OCI-M2 (cell line): ENCODE measurements around the gene RASL11A.
"Not testable (repeated sequence)": the region's sequence is repeated elsewhere in the genome, so short reads cannot be mapped to it uniquely, and the experiment has no call there.

Experiments used
- DNase-seq: peaks from one replicate; lab custom pipeline; 2025; ENCODE audit not compliant: unreplicated experiment; lab: John Stamatoyannopoulos, UW

The RASL11A gene

DNA sequence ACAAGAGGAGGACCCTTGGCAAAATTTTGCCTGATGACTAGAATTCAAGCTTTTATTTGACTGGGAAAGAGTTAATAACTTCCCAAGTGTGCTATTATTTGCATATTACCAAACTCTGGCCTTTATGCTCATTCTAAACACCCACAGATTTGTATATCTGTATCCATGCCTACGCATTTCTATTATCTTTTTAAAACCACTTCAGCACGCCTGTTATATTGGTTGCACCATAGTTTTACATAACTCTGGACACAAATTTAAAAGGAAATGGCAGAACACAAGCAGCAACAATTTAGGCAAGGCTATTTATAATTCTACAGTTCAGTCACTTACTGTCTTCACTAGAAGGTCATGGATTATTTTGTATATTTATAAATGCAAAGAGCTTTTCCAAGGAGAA is 3.7 kb upstream of the RASL11A start:
- no peak for DNase-seq

DNA sequence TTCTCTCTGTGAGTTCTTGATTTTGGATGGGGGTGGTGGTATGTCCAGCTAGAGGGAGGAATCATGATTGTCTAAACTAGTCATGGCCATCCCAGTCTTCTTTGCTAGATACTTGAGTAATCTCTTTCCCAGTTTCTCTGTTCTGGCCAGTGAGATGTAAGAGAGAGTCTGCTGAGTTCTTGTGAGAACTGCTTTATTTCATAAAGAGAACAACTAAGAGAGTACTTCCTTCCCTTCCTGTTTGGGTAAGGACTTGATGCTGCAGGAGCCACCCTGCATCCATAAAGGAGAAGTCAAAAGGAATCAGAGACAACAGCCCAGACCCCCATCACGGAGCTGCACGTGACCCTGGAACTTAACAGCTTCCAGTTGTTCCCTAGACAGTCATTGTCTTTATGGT is 3.0 kb upstream of the RASL11A start:
- DNase-seq, result no peak

DNA sequence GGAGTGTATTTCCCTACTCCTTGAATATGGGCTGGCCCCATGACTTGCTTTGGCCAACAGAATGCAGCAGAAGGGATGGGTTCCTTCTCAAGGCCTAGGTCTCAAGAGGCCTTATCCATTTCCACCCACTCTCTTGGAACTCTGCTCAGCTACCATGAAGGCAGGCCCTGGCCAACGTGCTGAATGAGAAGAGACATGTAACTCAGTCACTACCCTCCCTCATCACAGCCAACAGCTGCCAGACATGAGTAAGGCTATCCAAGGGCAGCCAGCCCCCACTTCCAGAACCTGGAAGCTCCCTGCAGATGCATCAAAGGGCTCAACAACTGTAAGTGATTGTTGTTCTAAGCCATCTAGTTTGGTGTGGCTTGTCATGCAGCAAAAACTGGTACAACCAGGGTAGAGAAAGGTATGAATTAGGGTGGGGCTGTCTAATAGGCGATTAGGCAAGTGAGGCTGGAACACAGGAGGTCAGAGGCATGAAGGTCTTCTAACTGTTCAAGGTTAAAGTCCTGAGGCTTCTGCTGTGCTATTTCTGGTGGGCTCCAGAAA is 1.4 kb upstream of the RASL11A start:
- no peak for DNase-seq

DNA sequence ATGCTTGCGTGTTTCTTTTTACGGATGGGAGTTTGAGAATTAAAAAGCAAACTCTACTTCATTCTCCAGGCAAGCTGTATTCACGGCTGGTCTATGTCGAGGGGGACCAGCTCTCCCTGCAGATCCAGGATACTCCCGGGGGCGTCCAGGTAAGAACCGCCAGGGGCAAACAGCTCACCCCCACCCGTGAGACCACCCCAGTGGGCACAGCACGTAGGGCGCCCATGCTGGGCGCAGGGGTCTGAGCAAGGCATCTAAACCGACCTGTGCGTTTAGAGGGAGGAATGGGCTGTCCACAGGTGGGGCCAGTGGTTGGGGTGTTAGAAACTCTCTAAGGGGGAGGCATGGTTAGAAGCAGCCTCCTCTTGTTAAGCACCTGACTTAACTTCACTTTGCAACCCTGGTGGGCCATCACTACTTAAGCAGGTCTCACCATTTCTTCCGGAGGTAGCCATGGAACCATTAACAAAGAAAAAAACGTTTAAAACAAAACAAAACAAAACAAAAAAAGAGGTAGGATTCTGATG is 1.0 kb downstream of the RASL11A start:
- DNase-seq, result no peak

DNA sequence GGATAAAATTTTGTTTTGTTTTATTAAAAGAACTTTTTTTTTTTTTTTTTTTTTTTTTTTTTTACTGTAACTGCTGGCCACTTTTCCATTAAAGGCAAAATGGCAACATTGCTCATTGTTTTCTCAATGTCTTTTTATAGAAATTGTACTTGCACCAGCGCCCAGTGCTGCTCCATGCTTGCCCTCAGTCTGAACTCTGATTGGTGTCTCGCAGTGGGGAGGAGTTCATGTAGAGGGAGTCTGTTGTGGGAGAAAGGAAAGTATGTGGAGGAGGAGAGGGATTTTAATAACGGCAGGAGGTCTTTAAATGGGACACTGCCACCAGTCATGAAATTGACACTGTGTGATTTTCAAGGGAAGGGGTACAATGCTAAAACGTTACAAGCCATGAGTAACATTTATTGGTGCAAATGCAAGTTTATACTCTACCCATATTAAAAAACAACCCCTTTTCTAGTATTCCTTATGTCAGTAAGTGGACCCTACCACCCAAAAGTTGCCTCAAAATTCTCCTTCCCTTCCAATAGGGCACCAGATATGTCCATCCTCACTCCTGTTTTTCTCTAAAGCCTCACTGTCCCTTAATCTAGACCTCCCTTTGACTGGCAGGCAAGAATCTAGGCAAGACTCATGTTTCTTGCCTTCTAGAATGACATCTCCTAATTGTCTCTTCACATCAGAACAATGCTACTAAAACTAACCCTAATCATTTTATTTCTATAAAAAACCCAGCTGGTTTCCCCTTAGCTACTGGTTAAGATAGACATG is 3.2 kb downstream of the RASL11A start:
- DNase-seq, result no peak

DNA sequence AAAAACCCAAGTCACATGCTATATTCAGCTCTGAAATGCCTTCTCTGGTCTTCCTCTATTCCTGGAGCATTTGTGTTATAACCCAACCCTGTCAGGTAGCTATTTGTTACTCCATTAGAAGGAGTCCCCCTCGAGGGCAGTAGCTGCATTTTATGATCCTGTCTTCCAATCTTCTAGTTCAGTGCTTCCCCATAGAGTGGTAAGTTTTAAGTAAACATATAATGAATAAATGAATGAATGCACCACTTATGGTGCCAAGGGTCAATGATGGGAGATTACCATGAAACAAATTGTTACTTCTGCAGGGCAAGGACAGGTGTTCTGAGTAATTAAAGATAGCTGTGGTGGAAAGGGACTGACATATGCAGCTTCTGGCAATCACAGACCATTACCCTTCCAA is 4.0 kb downstream of the RASL11A start:
- DNase-seq, result no peak

DNA sequence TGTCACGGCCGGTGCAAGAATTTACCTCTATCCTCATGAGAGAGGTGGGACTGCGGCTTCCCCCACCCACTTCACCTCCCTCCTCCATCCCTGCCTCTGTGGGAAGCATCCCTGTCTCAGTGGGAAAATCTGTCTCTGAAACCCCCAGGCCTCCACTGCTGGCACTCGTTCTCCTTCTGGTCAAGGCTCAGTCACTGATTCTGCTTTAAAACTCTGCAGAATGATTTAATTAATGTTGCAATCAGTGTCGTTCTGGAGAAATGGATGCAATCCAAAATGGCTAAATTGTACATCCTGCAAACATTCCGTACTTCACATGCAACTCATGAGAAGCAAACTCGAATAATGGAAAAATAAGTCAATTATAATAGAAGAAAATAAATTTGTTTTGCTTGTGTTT is 5.6 kb downstream of the RASL11A start:
- DNase-seq, result no peak

DNA sequence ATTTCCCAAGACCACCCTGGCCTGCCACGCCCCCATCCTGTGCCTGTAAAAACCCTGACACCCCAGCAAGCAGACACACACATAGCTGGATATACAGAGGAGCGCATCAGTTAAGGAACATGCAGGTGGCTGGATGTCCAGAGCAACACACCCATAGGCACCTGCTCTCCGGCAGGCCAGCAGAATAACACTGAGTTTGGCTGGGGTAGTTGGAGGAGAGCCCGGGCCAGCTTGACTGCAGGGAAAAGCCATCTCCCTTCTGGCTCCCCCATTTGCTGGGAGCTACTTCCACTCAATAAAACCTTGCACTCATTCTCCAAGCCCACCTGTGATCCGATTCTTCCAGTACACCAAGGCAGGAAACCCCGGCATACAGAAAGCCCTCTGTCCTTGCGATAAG is 8.9 kb downstream of the RASL11A start:
- DNase-seq, result no peak

DNA sequence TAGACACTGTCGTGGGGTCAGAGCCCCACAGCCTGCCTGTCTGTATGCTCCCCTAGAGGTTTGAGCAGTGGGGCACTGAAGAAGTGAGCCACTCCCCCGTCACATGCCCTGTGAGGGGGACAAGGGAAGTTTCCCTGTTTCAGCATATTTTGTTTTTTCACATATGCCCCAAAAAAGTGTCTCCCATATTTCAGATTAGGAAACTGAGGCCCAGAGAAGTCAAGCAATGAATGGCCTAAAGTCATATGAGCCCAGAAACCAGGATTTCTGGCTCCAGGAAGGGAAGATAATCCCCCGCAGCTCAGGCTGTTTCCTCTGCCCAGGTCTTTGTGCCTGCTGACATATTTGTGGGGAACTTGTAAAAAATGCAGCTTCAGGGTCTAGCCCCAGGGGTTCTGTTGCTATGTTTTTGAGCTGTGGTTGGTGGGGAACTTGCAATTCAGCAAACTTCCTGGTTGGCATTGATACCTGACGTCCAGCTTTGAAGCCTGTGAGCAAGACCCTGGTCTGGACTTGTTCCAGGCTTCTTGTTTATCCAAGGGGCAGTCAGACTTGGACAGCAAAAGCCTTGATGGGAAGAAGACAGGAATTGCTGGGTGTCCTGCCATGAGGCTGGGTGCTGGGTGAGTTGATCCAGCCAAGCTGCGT is 9.5 kb downstream of the RASL11A start:
- no peak for DNase-seq

DNA sequence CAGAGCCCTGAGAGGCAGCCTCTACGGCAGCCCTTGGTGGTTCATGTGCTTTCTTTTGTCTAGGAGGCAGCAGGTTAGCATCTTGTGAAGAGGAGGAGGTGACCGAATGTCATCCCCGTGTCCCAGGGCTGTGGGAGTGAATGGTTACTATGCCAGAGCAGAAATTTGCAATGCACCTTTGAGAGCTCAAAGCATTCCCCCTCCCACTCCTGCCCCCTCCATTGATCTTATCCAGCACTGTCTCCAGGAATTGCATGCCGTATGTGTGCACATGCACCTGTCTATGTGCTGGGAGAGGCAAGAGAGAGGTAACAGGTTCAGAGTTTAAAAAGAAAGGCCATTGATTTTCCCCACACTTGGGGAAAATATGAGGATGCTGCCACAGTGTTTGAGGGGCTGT is 10.2 kb downstream of the RASL11A start:
- no peak for DNase-seq

DNA sequence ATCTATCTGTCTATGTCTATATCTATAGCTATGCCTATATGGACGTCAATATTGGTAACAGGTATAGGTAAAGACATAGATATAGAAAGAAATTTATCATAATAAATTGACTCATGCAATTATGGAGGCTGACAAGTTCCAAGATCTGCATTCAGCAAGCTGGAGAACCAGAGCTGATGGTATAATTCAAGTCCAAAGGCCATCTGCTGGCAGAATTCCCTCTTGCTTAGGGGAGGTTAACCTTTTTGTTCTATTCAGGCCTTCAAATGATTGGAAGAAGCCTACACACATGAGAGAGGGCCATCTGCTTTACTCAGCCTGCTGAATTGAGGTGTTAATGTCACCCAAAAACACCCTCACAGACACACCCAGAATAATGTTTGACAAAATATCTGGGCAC is 10.8 kb downstream of the RASL11A start:
- no peak for DNase-seq

DNA sequence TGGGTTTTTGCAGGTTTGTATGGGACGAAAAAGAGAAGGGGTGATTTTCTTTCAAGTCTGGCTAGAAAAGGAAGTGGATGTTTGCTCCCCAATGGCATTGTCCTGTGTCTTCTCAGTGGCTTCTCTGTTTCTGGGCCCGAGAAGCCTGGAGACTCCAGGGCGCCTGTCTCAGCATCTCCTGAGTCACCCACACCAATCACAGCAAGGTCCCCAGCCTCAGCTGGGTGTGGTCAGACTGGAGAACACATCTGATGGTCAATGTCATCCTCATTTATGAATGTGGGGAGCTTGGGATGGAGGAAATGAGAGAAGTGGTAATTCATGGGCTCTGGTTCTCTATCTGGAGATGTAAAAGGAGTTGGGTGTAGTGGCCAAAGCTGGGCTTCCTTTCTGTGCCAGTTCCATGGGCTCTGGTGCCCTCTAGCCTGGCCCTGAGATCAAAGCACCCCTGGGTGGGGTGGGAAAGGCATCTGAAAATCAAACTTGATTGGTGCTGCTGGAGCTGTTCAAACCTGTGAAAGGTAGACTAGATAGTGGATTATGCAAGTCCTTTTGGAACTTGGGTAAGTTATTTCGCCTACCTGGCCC is 13.4 kb downstream of the RASL11A start:
- DNase-seq, result no peak

DNA sequence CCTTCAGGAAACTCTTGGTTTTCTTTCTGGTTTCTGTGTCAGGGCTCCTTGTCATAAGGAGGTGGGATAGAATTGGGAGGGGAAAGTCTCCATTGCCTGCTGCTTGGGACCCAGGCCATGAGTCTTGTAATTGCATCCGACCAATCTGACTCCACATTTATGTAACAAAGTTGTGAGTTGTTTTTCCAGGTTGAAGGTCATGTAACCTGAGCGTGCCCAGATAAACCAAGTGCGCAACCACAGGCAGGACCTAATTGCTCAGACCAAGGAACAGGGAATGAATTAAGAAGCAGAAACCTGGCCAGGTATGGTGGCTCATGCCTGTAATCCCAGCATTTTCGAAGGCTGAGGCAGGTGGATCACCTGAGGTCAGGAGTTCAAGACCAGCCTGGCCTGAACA is 17.8 kb downstream of the RASL11A start:
- no peak for DNase-seq

DNA sequence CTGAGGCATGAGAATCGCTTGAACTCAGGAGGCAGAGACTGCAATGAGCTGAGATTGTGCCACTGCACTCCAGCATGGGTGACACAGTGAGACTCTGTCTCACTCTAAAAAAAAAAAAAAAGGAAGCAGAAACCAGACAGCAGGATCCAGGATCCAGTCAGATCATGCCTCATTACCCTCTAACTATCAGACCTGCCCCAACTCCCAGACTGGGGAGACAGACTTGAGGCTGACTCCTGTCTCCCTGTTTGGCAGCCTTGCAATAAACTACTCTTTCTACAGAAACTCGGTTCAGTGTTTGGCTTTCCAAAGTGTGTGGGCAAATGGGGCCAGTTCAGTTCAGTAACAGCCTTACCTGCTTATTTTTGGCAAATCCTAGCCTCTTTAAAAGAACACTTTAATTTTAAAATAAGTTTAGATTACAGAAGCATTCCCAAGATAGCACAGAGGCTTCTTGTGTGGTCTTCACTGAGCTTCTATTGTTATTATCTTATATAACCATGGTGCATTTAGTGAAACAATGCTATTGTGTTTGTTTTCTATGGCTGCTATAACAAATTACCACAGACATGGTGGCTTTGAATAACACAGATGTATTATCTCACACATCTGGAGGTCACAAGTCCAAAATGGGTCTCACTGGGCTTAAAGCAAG is 18.5 kb downstream of the RASL11A start:
- no peak for DNase-seq

DNA sequence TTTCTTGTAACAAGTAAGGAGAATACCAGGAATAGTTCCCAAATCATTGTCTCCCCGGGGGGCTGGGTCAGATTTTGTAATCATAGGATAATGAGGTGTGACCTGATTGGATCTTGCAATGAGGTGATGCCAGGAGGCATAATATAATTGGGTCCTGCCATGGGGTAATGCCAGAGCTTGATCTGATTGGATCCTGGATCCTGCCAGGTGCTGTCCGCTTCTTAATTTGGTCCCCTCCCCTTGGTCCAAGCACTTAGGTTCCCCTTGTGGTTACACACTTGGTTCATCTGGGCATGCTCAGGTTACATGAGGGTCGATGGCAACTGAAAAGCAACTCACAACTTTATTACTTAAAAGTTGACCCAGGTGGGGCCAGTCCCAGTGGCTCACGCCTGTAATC is 20.1 kb downstream of the RASL11A start:
- DNase-seq, result no peak

DNA sequence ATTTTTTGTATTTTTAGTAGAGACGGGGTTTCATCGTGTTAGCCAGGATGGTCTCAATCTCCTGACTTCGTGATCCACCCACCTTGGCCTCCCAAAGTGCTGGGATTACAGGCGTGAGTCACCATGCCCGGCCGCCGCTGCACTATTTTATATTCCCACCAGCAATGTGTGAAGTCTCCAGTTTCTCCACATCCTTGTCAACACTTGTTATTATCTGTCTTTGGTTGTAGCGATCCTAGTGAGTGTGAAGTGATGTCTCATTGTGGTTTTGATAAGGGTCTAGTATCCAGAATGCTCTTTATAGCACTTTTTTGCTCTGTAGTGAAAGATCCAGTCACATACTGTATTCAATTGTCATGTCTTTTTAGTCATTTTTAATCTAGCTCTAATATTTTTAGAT is 21.3 kb downstream of the RASL11A start:
- DNase-seq, result not testable (repeated sequence)

DNA sequence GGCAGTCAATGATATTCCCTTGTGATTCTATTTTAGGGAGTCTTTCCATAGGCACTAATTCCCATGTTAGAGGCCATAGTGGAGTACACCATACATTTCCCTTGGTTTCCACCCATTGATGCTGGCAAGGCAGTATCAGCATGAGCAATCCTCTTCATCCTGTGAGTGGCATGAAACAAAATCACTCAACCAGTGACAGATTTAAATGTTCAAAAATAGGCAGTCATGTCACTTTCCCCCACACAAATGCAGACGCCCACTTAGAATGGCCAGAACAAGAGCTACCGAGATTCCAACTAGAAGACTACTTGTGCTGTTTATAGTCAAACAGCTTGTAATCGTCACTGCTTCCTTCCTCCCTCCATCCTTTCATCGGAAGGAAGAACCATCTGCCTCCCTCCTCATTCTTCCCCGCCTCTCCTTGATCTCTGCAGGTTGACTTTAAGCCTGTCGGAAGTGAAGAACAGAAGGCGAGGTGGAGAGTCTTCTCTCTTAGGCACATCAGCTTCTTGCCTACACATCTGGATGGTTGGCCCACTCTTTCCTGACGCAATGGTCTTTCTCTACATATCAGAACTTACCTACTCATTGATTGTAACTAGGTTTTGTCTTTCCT is 22.6 kb downstream of the RASL11A start:
- DNase-seq, result no peak

DNA sequence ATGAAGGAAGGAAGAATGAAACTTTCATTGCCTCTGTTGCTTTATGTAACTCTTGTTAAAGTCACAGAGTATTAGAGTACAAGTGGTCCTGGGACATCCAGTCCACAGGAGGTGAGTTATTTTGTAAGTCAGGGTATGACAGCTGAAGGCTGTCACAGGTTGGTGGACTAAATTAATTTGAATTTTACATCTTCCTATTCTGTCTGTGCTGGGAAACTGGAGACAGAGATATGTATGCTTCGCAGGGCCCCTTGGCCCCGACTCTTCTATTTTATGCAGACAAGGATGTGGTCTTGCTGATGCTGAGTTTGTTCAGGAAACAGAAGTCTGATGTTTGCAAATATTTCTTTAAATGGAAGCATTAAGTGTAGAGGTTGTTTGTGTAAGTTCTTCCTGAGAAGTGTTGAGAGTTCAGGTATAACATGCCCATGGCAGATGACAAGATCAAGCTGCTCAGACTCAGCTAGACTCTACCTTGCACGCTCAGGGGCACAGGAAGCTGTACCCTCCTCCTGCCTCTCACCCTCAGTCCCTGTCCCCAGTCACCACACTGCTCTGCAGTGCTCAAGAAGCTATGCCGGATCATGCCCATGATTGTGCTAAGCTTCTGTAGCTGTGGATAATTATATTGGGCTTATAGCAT is 23.4 kb downstream of the RASL11A start:
- DNase-seq, result no peak

DNA sequence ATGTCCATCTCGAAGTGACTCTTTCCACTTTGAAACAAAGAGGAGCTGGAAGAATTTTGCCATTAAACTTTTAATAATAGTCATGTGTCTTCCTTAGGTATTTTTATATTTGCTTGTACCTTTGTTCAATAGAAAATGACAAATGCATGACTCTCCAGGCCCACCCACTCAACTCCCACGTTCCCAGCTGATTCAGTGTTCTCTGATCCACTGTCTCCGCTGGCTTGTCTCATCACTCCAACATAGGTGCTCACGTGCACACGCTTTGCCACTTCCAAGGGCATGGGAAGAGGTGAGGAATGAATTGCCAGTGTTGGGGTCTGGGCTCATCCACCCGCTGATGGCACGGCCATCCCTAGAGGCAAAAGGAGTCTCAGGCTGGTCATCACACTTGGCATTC is 24.5 kb downstream of the RASL11A start:
- no peak for DNase-seq

DNA sequence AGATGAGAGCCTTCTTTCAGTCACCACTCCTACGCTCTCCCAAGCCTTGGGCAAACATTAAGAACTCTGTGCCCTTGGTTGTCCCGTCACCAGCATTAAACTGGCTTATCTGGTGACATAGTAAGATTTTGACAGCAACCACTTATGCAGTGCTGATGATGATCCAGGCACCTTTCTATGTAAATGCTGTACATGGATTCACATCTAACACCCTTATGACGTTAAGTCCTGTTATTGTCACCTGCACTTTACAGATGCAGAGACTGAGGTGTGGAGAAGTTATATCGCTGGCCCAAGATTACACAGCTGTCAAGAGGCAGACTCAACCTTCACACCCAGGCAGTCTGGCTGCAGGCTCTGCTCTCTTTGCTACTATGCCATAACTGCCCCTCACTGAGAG is 25.0 kb downstream of the RASL11A start:
- DNase-seq, result no peak

DNA sequence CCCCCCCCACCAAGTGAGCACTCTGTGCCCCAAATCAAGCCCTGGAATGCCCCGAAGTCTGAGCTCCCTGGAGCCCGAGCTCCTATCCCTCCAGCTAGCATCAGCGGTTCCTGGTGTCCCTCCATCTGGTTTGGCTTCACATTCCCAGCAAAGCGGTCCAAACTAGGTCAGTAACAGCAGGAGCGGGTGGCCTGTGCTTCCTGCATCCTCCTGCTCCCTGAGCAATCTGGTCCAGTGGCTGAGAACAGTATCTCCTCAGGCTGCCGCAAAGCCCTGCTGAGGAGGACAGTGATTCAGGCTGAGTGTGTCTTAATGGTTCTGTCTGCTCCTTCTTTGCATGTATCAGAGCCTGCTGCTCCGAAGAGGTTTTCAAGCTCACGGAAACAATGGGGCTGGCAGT is 25.9 kb downstream of the RASL11A start:
- DNase-seq, result no peak
